Smooth muscle cell (in vitro differentiated cells): ENCODE data around the gene HS2ST1. TPM values are rescaled to one million over a fixed set of nuclear protein-coding genes. Genes with fewer than 3 reads are reported as not detected.
"Not testable (repeated sequence)": the region's sequence is repeated elsewhere in the genome, so short reads cannot be mapped to it uniquely, and the experiment has no call there.

ENCODE experiments used
- DNase-seq: peaks from one replicate; lab custom pipeline; 2025; ENCODE audit not compliant: unreplicated experiment; lab: John Stamatoyannopoulos, UW
- H2AFZ ChIP-seq: fragments of 200-600 bp; sonication (generic); 2 replicates; pipeline ENCODE4 v1.6.0; 2016; ENCODE audit warnings: antibody characterized with exemption, low read depth, mild to moderate bottlenecking
- H3F3A ChIP-seq: fragments of 200-600 bp; sonication (generic); 2 replicates; pipeline ENCODE4 v1.6.0; 2017; ENCODE audit warnings: antibody characterized with exemption, low read depth
- H3K27ac ChIP-seq: fragments of 200-600 bp; sonication (generic); 2 replicates; pipeline ENCODE4 v1.5.1; 2016; ENCODE audit warnings: low read depth, mild to moderate bottlenecking
- H3K27me3 ChIP-seq: fragments of 200-600 bp; sonication (generic); 2 replicates; pipeline ENCODE4 v1.6.1; 2016; ENCODE audit warnings: low read depth, mild to moderate bottlenecking
- H3K36me3 ChIP-seq: fragments of 200-600 bp; sonication (generic); 2 replicates; pipeline ENCODE4 v1.5.1; 2016; ENCODE audit warnings: low read depth
- H3K4me1 ChIP-seq: fragments of 200-600 bp; sonication (generic); 2 replicates; pipeline ENCODE4 v1.5.1; 2016; ENCODE audit warnings: low read depth
- H3K4me2 ChIP-seq: fragments of 200-600 bp; sonication (generic); 2 replicates; pipeline ENCODE4 v1.6.0; 2016; ENCODE audit warnings: mild to moderate bottlenecking
- H3K4me3 ChIP-seq: fragments of 200-600 bp; sonication (generic); 2 replicates; pipeline ENCODE4 v1.5.1; 2016; ENCODE audit warnings: mild to moderate bottlenecking
- H3K79me2 ChIP-seq: fragments of 200-600 bp; sonication (generic); 2 replicates; pipeline ENCODE4 v1.6.0; 2016; ENCODE audit warnings: low read depth, mild to moderate bottlenecking
- H3K9ac ChIP-seq: fragments of 200-600 bp; sonication (generic); 2 replicates; pipeline ENCODE4 v1.6.0; 2016; ENCODE audit warnings: low read depth
- H3K9me3 ChIP-seq: fragments of 200-600 bp; sonication (generic); replicated peaks from 2 replicates; pipeline ENCODE4 v1.5.1; 2016; ENCODE audit warnings: low read depth
- H4K20me1 ChIP-seq: fragments of 200-600 bp; sonication (generic); 2 replicates; pipeline ENCODE4 v1.6.0; 2016; ENCODE audit warnings: low read depth
- CTCF ChIP-seq: fragments of 200-600 bp; sonication (generic); IDR thresholded peaks from 2 replicates; pipeline ENCODE4 v1.5.1; 2017; ENCODE audit warnings: borderline replicate concordance, mild to moderate bottlenecking, antibody characterized with exemption; ENCODE audit not compliant: insufficient read depth, poor library complexity, severe bottlenecking
- WGBS: methylation state at CpG from one replicate; pipeline ENCODE4 v1.1.7; 2016; ENCODE audit warnings: low lambda C conversion rate; 5-methylcytosine and 5-hydroxymethylcytosine counted together
- polyA plus RNA-seq: library from polyadenylated mRNA; unstranded; fragments of >200 nt; fragmentation: Nextera tagmentation; extraction: Ambion mirVana; gene quantifications from 2 replicates; pipeline ENCODE4 v1.2.1, GENCODE V29; 2016
- total RNA-seq: library from RNA; depleted of rRNA; stranded (reverse); fragments of >200 nt; gene quantifications from 2 replicates; pipeline ENCODE4 v1.2.3, GENCODE V29; 2014

The HS2ST1 gene
- total and polyA plus RNA-seq, 2 experiments from 2014 or later, result 14.6 to 35.6 TPM

- WGBS, result 90% methylated on average over 1 of the region's 1 CpG
- H3K79me2 ChIP-seq, result peaks cover 53% of the 10 kb centered on the region
- H3K9me3 ChIP-seq, result no peaks in the 10 kb centered on the region
- H3K4me2 ChIP-seq, result no peak overlapping the region
- H4K20me1 ChIP-seq, result peaks cover 16% of the 10 kb centered on the region
- no peak for TF ChIP-seq CTCF
- no peak overlapping the region for H3K4me3 ChIP-seq
- H3K27me3 ChIP-seq, result no peaks in the 10 kb centered on the region
- H3K4me1 ChIP-seq, result no peaks in the 10 kb centered on the region
- H3K36me3 ChIP-seq, result no peaks in the 10 kb centered on the region
- no peak overlapping the region for H3K9ac ChIP-seq
- no peak for DNase-seq
- H3F3A ChIP-seq, result no peaks in the 10 kb centered on the region
- no peak overlapping the region for H3K27ac ChIP-seq
- H2AFZ ChIP-seq, result no peak overlapping the region
Measured at GRCh38 chr1:87064986-87065385, 150.6 kb downstream of the HS2ST1 start.

DNA sequence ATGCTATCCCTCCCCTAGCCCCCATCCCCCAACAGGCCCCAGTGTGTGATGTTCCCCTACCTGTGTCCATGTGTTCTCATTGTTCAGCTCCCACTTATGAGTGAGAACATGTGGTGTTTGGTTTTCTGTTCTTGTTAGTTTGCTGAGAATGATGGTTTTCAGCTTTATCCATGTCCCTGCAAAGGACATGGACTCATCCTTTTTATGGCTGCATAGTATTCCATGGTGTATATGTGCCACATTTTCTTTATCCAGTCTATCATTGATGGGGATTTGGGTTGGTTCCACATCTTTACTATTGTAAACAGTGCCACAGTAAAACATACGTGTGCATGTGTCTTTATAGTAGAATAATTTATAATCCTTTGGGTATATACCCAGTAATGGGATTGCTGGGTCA lies 152.3 kb downstream of the HS2ST1 start:
- H3K36me3 ChIP-seq, H2AFZ ChIP-seq, DNase-seq, H3K4me3 ChIP-seq, H3K4me1 ChIP-seq, H3K9me3 ChIP-seq, H3F3A ChIP-seq, H3K4me2 ChIP-seq, H3K27ac ChIP-seq, H3K27me3 ChIP-seq, H3K9ac ChIP-seq: not testable (repeated sequence)
- Histone ChIP-seq H4K20me1 (peaks cover 21% of the 10 kb centered on the region), H3K79me2 (peaks cover 51% of the 10 kb centered on the region)
- 97% methylated on average over 1 of the region's 1 CpG for WGBS

DNA sequence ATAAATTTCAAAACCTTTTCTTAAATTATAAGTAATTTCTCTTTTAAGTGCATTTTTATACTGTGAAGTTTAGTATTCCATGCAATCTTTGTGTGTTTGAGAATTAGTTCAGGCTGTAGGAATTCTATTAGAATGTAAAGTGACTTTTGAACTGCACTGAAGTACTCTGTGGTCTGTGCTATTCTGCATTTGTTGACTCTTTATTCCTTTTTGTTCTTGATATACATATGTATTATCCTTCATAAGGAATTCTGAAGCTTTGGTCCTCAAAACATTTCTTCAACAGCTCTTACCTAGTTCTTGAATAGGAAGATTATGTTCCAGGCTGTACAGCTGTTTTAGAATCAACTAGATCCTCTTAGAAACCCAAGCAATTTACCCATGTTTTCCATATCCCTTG lies 158.0 kb downstream of the HS2ST1 start:
- no peak overlapping the region for H3K9ac ChIP-seq
- no peaks in the 10 kb centered on the region for H3K27me3 ChIP-seq
- no peak overlapping the region for H3K4me2 ChIP-seq
- no peaks in the 10 kb centered on the region for H3K36me3 ChIP-seq
- DNase-seq, result no peak
- H3K9me3 ChIP-seq, result no peaks in the 10 kb centered on the region
- no peaks in the 10 kb centered on the region for H3F3A ChIP-seq
- no peak for TF ChIP-seq CTCF
- H3K4me3 ChIP-seq, result no peak overlapping the region
- peaks cover 4% of the 10 kb centered on the region for H3K4me1 ChIP-seq
- no peak overlapping the region for H2AFZ ChIP-seq
- peaks cover 18% of the 10 kb centered on the region for H3K79me2 ChIP-seq
- H4K20me1 ChIP-seq, result peaks cover 10% of the 10 kb centered on the region
- H3K27ac ChIP-seq, result no peak overlapping the region

- H3K9ac ChIP-seq, result no peak overlapping the region
- no peak overlapping the region for H2AFZ ChIP-seq
- no peaks in the 10 kb centered on the region for H3K27me3 ChIP-seq
- H3K4me1 ChIP-seq, result peaks cover 7% of the 10 kb centered on the region
- no peak for TF ChIP-seq CTCF
- 94% methylated on average over 7 of the region's 7 CpGs for WGBS
- peaks cover 10% of the 10 kb centered on the region for H4K20me1 ChIP-seq
- H3K9me3 ChIP-seq, result no peaks in the 10 kb centered on the region
- H3F3A ChIP-seq, result no peaks in the 10 kb centered on the region
- H3K36me3 ChIP-seq, result no peaks in the 10 kb centered on the region
- H3K27ac ChIP-seq, result no peak overlapping the region
- no peak overlapping the region for H3K4me2 ChIP-seq
- no peak for DNase-seq
- no peak overlapping the region for H3K4me3 ChIP-seq
- peaks cover 18% of the 10 kb centered on the region for H3K79me2 ChIP-seq
Measured at GRCh38 chr1:87072904-87073303, 158.5 kb downstream of the HS2ST1 start.
